ENCODE data around the gene ADAMTS17.

Gene ADAMTS17

DNA sequence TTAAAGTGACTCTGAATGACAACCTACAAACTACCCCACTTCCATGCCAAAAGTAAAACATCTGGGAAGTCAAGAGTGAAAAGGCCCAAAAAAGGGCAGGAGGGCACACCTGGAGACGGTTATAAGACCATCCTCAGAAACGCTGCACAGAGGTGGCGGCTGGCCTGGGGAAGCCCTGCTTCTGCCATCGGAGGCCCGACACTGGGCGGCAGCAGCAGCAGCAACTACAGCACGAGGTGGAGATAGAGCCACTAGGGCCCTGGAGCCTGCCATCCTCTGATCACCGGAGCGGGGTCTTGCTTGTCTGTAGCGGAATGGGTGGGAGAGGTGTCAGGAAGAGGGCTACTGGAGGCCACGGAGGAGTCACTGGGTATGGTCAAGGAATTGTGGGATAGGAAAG, 283.3 kb downstream of the ADAMTS17 start:
- no peak overlapping the region for H3K4me3 ChIP-seq (ENCODE audit: low read depth, low read length)
- no peak for DNase-seq (ENCODE audit: low read depth)
- no peak for TF ChIP-seq POLR2A (IDR thresholded peaks at IDR 0.05; ENCODE audit: extremely low read depth, insufficient read length)

DNA sequence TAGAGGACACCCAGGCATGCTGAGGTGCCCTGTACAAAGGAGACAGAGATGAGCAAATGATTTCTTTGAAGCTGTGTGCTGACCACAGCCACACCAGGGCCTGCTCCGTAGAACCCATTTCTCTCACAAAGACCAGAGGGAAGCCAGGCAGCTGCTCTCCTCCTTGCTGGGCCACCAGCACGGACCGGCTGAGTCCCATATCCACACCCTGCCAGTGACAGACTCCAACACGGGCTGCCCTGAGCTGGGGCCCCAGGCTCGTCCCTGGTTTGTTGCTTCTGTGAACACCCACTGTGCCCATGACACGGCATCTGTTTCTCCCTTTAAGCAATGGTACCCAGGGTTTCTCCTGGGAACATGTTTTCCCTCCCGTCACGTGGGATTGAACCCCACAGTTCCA, 284.5 kb downstream of the ADAMTS17 start:
- H3K4me3 ChIP-seq (ENCODE audit: low read depth, low read length): no peak overlapping the region
- no peak for TF ChIP-seq POLR2A (IDR thresholded peaks at IDR 0.05; ENCODE audit: extremely low read depth, insufficient read length)
- no peak for TF ChIP-seq MYC (IDR thresholded peaks at IDR 0.05; ENCODE audit: low read depth, low read length)
- TF ChIP-seq, protein P1, sequence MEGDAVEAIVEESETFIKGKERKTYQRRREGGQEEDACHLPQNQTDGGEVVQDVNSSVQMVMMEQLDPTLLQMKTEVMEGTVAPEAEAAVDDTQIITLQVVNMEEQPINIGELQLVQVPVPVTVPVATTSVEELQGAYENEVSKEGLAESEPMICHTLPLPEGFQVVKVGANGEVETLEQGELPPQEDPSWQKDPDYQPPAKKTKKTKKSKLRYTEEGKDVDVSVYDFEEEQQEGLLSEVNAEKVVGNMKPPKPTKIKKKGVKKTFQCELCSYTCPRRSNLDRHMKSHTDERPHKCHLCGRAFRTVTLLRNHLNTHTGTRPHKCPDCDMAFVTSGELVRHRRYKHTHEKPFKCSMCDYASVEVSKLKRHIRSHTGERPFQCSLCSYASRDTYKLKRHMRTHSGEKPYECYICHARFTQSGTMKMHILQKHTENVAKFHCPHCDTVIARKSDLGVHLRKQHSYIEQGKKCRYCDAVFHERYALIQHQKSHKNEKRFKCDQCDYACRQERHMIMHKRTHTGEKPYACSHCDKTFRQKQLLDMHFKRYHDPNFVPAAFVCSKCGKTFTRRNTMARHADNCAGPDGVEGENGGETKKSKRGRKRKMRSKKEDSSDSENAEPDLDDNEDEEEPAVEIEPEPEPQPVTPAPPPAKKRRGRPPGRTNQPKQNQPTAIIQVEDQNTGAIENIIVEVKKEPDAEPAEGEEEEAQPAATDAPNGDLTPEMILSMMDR (IDR thresholded peaks at IDR 0.05; ENCODE audit: low read depth, low read length): no peak
- TF ChIP-seq, protein P2, sequence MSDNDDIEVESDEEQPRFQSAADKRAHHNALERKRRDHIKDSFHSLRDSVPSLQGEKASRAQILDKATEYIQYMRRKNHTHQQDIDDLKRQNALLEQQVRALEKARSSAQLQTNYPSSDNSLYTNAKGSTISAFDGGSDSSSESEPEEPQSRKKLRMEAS (IDR thresholded peaks at IDR 0.05; ENCODE audit: low read depth, low read length): no peak
- DNase-seq (ENCODE audit: low read depth): no peak

DNA sequence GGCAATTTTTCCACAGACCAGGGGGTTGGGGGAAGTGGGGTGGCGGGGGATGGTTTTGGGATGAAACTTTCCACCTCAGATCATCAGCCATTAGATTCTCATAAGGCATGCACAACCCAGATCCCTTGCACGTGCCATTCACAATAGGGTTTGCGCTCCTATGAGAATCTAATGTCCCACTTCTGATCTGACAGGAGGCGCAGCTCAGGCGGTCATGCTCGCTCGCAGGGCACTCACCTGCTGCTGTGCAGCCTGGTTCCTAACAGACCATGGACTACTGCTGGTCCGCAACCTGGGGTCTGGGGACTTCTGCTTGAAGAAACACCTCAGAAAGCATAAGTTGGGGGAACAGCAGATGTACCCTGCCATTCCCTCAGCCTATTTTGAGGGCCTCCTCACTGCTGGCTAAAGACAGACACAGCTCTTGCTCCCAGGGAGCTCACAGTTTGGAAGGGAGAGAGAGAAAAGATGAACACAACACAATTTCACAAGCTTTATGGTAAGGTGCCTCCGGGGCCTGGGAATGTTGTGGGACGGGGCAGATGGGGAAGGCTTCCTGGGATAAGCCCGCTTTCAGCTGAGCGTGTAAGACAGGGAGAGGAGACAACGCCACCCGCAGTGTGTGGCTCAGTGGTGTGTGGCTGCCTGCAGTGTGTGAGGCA, 285.2 kb downstream of the ADAMTS17 start:
- no peak for DNase-seq (ENCODE audit: low read depth)
- TF ChIP-seq MYC (IDR thresholded peaks at IDR 0.05; ENCODE audit: low read depth, low read length) (no peak), POLR2A (IDR thresholded peaks at IDR 0.05; ENCODE audit: extremely low read depth, insufficient read length) (no peak)
- TF ChIP-seq, protein P2 (IDR thresholded peaks at IDR 0.05; ENCODE audit: low read depth, low read length): no peak
- TF ChIP-seq, protein P1 (IDR thresholded peaks at IDR 0.05; ENCODE audit: low read depth, low read length): no peak
- no peak overlapping the region for H3K4me3 ChIP-seq (ENCODE audit: low read depth, low read length)

DNA sequence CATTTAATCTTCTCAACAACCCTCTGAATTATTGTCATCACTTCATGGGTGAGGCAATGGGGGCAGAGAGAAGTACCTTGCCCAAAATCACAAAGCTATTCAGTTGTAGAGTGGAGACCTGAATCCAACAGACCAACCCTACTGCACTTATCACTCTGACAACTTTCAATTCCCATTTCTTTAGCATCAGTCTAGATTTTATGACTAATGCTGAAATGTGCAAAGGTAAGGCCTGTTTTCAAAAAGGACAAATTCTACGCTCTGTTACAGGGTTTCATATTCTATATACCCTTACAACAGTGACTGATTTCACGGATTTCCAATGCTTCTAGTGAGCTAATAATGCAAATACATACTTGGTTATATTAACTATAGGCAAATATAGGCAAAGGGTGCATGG, 286.0 kb downstream of the ADAMTS17 start:
- DNase-seq (ENCODE audit: low read depth): no peak
- TF ChIP-seq, protein P2 (IDR thresholded peaks at IDR 0.05; ENCODE audit: low read depth, low read length): no peak
- TF ChIP-seq, protein P1 (IDR thresholded peaks at IDR 0.05; ENCODE audit: low read depth, low read length): no peak
- TF ChIP-seq MYC (IDR thresholded peaks at IDR 0.05; ENCODE audit: low read depth, low read length) (no peak), POLR2A (IDR thresholded peaks at IDR 0.05; ENCODE audit: extremely low read depth, insufficient read length) (no peak)
- no peak overlapping the region for H3K4me3 ChIP-seq (ENCODE audit: low read depth, low read length)

DNA sequence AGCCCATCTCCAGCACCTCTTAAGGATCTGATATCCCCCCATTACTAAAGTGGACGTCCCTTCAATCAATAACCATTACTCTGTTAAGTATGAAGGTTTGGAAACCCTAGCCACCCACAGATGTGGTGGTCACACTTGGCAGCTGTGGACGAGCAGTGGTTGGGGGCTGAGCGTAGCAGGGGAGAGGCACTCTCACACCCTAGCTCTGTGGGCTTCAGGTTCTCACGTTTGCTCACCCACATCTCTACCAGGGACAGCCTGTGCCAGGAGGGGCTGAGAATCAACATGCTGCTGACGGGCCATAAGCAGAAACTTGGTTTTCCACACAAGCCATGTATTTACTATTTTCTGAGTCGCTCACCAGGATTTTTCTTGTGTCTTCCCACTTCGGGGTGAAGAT, 287.2 kb downstream of the ADAMTS17 start:
- TF ChIP-seq POLR2A (IDR thresholded peaks at IDR 0.05; ENCODE audit: extremely low read depth, insufficient read length): no peak
- TF ChIP-seq, protein P1 (IDR thresholded peaks at IDR 0.05; ENCODE audit: low read depth, low read length): no peak
- TF ChIP-seq, protein P2 (IDR thresholded peaks at IDR 0.05; ENCODE audit: low read depth, low read length): no peak
- TF ChIP-seq MYC (IDR thresholded peaks at IDR 0.05; ENCODE audit: low read depth, low read length): no peak
- DNase-seq (ENCODE audit: low read depth): no peak
- H3K4me3 ChIP-seq (ENCODE audit: low read depth, low read length): no peak overlapping the region

DNA sequence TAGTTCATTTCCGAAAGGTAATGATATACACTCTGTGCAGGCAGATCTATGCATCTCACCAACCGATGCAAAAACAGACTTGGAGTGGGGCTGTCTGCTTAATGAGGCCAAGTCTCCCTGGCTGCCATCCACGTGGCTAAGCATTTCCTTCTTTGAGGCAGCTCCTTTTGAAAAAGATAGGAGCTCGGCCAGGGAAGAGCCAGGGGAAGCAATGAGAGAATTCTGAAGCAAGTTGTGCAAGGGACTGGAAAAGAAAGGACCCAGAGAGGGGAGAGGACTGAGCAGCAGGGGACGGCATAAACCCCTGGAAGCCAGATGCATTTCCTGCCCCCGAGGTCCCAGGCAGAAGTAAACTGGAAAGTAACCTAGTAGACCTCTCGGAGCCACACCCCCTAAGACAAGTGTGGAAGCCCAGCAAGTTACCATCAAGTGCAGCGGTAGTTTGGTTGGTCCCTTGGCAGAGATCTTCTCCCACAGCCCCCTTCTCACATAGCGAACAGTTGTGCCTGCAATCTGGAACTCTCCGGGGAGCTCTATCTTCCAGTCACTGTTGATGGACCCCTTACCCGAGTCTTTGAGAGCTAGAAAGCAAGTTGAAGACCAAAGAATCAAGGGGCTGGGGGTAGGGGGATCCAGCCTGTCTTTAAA, 288.2 kb downstream of the ADAMTS17 start:
- no peak overlapping the region for H3K4me3 ChIP-seq (ENCODE audit: low read depth, low read length)
- DNase-seq (ENCODE audit: low read depth): no peak
- TF ChIP-seq, protein P2 (IDR thresholded peaks at IDR 0.05; ENCODE audit: low read depth, low read length): no peak
- TF ChIP-seq POLR2A (IDR thresholded peaks at IDR 0.05; ENCODE audit: extremely low read depth, insufficient read length) (no peak), MYC (IDR thresholded peaks at IDR 0.05; ENCODE audit: low read depth, low read length) (no peak)
- TF ChIP-seq, protein P1 (IDR thresholded peaks at IDR 0.05; ENCODE audit: low read depth, low read length): no peak
